Lower leg skin (tissue), 3 donors: ENCODE results near the gene MOCS1.

Experiments
- POLR2A ChIP-seq, 2 donors: fragments of 450-650 bp; IDR thresholded peaks; one replicate each; pipeline ENCODE4 v1.6.1; 2016 to 2017; ENCODE audit warnings: antibody characterized with exemption in 2 of 2, mild to moderate bottlenecking in 1 of 2, moderate library complexity in 1 of 2
- TF ChIP-seq, protein P1 (sequence below), 3 donors: fragments of 450-650 bp; IDR thresholded peaks; one replicate each; pipeline ENCODE4 v1.5.1; 2016; ENCODE audit warnings: antibody characterized with exemption in 3 of 3, mild to moderate bottlenecking in 3 of 3, moderate library complexity in 2 of 3

DNA sequence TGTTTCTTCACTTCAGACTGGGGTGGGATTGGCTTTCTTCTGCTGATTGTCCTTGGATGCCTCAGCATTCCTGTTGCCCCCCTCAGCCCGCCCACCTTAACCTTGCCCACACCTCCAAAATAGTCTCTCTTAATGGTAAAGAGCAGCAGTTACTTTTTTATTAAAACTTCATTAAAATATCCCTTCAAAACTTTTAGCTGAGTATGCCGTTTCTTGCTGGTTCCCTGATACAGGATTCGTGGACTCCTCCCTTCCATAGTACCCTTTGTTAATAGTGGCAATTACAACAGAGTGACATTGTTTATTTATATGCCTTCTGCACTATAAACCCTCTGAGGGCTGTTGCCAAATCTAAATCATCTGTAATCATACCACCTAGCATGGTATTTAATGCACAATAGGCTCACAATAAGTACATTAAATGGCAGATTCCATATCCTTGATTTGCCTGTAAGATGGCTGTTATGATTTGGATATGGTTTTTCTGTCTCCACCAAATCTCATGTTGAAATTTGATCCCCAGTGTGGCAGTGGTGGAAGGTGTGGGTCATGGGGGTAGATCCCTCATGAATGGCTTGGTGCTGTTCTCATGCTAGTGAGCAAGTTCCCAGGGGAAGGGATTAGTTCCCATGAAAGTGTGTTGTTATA, 3.5 kb upstream of the MOCS1 start:
- no peak for TF ChIP-seq POLR2A (IDR thresholded peaks at IDR 0.05)
- TF ChIP-seq, protein P1, sequence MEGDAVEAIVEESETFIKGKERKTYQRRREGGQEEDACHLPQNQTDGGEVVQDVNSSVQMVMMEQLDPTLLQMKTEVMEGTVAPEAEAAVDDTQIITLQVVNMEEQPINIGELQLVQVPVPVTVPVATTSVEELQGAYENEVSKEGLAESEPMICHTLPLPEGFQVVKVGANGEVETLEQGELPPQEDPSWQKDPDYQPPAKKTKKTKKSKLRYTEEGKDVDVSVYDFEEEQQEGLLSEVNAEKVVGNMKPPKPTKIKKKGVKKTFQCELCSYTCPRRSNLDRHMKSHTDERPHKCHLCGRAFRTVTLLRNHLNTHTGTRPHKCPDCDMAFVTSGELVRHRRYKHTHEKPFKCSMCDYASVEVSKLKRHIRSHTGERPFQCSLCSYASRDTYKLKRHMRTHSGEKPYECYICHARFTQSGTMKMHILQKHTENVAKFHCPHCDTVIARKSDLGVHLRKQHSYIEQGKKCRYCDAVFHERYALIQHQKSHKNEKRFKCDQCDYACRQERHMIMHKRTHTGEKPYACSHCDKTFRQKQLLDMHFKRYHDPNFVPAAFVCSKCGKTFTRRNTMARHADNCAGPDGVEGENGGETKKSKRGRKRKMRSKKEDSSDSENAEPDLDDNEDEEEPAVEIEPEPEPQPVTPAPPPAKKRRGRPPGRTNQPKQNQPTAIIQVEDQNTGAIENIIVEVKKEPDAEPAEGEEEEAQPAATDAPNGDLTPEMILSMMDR (IDR thresholded peaks at IDR 0.05), result no peak
